IPS-NIHi7 (cell line): Measurements from ENCODE around the gene MLST8.

ENCODE experiments used
- DNase-seq: peaks from one replicate; pipeline ENCODE4 v3.0.0; 2012; ENCODE audit warnings: mixed read lengths; ENCODE audit errors: extremely low spot score

The MLST8 gene

GRCh38 chr16:2208308-2208707, 3.1 kb downstream of the MLST8 start:
- DNase-seq, result no peak

DNA sequence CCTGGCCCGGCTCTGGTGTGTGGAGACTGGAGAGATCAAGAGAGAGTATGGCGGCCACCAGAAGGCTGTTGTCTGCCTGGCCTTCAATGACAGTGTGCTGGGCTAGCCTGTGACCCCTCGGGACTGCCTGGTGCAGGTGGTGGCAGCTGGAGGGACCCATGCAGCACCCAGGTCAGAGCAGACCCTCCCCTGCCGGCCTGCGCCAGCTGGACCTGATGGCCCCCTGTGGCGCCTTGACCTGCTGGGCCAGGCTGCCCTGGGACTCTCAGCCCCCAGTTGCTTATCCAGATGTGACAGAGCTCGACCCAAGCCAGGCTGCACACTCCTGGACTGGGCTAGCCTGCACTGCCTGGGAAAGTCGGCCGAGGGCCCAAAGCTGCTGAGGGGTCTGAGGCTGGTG, 3.5 kb downstream of the MLST8 start:
- no peak for DNase-seq

DNA sequence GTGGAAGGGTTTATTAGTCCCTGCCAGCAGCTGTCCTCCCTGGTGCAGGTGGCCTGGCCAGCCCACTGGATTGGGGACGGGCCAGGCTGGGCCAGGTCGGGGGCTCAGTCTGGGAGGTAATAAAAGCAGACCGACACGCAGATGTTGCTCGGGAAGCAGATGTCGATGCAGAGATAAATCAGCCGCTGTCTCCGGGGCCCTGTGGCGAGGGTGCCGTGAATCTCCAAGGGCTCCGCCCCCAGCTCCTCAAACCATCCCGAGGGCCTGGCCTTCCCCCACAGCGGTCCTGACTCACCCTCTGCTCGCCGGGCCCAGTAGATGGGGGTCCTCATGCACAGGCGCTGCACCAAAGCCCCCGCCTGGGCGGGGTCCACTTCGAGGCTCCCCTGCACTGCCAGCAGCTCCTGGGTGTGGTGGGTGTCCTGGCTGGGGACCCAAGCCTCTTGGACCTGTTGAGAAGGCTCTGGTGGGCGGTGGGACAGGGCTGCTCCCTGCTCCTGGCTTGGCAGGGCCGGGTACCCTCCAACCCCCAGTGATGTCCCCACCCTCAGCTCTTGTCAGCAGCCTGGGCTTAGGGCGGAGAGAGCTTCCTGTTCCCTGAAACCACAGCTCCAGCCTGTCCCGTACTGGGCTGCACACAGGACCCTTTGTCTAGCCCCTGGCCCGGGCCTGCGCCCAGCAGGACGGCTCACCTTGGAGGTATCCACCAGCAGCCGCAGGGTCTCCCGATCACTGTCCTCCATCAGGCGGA, 4.2 kb downstream of the MLST8 start:
- DNase-seq, result no peak

GRCh38 chr16:2210009-2210332, 4.7 kb downstream of the MLST8 start:
- DNase-seq, result no peak

DNA sequence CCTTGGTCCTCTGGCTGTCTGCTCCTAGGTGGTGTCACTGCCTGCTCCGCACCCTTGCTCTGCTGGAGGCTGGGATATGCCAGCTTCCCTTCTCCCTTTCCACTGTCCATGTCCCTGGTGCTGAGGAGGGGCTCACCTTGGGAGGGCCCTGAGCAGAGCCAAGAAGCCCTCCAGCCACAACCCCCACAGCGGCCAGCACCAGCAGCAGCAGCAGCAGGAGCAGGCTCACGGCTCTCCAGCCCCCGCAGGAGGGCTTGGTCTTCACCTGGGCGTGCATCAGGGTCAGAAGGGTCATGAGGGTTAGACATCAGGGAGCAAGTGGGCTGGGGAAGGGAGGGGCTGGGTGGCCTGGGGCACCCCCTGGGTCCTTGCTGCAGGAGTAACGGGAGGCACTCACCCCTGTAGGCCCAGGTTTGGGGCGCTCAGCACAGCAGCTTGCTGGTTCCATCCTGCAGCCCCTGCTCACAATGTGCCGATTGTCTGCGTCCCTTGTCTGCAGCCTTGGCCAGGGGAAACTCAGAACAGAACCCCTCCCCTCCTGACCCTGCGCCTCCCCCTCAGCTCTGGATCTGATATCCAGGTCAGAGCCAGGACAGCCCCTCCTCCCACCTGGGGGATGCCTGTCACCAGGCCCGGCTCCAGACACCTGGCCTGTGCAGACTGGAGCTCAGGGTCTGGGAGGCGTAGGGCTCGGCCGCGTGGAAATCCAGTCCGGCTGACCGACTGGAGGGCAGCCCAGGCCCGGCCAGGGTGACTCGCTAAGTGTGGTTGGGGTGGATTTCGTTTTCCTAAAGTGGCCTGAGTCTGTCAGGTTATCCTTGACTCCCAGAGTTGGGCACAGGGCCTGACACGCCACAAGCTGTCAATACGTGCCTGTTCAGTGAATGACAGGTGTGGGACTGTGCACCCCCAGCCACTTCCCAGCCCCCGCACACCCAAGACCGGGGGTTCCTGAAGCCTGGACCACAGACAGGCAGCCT, 5.4 kb downstream of the MLST8 start, which contains the start of gene BRICD5:
Gene BRICD5, minus strand, starts transcription at position 478 of the 980 bp plus-strand sequence. Its CDS starts 30 bp downstream, at position 448.
- no peak for DNase-seq

DNA sequence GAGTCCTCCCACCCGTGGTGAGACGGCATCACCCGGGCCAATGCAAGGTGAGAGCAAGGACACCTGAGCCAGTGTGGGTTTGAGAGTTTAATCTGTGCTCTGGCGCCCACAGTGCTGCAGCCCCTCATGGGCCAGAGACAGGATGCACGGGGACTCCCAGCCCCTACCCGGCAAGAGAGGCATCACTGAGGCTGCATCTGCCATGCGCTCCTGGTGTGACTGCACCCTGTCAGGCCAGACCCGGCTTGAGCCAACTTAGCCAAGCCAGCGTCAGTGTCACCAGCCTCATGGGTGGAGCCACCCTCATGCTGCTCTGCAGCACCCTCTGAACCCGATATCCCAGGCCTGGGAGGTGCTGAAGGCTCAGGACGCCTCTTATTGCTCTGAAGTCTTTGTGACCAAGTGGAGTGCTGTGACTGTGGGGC, 6.7 kb downstream of the MLST8 start:
- DNase-seq, result no peak

DNA sequence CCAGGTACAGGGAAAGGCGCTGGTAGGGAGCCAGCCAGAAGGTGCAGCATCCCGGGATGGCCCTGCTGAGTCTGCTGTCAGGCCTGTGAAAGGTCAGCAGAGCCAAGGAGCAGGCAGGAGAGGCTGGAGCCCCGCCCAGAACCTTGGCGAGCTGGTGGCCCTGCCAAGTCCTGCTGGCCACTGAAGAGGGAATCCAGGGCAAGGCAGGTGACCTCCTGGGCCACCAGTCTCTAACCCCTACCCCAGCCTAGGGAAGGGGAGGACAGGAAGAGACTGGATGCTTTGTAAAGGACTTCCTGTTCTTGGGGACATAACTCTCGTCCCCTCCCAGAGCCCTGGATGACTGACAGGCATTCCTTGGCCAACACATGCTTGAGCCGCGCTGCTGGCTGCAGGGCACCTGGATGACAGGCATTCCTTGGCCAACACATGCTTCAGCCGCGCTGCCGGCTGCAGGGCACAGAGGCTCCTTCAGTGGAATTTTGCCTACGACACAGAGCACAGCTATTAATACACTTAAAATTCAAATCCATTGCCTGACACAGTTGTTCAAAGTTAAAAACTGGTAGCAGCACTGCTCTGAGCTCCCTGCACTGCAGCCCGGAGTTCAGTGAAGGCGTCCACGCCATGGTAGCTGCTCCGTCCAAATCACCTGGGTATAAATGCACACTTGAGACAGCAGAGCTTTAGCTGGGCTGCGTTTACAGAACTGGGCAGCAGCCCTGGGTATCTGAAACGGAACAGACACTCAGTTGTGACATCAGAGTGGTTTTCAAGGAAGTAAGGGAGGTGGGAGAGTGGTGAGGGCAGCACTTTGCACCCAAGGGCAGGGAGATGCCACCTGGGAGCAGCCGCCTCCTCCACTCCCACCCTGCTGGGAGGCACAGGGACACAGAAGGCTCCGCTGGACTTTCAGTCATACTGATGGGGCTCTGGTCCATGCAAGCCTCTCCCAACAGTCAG, 7.4 kb downstream of the MLST8 start:
- DNase-seq, result no peak

DNA sequence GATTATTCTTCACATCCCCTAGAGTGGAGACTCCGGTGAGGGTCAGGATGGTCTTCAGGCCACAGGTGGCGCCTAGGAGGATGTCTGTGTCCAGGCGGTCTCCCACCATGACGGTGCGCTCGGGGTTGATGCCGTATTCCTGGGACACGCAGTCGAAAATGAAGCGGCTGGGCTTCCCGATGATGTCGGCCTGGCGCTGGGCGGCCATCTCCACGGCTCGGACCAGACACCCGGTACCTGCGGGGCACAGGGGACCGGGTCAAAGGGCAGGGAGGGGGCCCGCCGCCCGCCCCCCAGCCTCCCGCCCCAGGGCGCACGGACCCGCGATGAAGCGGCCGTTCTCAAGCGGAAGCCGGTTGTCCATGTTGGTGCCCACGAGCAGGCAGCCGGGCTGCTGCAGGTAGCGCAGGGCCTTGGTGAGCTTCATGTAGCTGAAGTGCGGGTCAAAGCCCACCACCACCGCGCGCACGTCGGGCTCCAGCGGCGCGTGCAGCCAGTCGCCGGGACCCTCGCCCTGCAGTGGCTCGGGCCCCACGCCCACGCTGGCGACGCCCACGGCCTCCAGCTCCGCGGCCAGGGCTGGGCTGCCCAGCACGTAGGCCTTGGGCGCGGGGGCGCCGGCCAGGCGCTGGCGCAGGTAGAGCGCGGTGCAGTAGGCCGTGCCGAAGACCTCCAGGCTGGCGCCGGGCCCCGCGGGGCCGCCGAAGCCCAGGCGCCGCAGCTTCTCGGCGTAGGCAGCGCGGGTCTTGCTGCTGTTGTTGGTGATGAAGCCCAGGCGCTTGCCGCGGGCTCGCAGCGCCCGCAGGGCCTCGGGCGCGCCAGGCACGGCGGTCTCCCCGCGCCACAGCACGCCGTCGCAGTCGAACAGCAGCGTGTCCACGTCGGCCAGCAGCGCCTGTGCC, 8.8 kb downstream of the MLST8 start:
- DNase-seq, result no peak

DNA sequence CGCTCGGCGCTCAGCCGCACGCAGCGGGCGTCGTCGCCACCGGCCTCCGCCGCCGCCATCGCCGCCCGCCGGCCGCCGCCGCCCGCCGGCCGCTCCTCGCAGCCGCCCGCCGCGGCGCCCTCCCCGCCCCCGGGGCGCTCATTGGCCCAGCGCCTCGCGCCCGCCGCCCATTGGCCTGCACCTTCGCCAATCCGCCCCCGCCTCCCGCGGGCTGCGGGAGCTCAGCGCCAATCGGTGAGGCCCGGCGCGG, 9.4 kb downstream of the MLST8 start, which contains the start of gene PGP:
Gene PGP, minus strand, starts transcription at position 122 of the 250 bp plus-strand sequence. Its CDS starts 63 bp downstream, at position 59.
- no peak for DNase-seq

DNA sequence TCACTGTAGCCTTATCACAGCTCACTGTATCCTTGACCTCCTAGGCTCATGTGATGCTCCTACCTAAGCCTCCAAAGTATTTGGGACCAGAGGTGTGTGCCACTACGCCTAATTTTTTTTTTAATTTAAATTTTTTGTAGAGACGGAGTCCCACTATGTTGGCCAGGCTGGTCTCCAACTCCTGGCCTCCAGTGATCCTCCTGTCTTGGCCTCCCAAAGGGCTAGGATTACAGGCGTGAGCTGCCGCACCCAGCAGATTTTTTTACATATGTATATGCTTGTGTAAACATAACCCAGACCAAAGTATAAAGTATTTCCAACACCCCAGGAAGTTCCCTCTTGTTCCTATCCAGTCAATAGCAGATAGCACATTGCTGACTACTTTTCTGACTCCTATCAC, 11.1 kb downstream of the MLST8 start:
- DNase-seq, result no peak

DNA sequence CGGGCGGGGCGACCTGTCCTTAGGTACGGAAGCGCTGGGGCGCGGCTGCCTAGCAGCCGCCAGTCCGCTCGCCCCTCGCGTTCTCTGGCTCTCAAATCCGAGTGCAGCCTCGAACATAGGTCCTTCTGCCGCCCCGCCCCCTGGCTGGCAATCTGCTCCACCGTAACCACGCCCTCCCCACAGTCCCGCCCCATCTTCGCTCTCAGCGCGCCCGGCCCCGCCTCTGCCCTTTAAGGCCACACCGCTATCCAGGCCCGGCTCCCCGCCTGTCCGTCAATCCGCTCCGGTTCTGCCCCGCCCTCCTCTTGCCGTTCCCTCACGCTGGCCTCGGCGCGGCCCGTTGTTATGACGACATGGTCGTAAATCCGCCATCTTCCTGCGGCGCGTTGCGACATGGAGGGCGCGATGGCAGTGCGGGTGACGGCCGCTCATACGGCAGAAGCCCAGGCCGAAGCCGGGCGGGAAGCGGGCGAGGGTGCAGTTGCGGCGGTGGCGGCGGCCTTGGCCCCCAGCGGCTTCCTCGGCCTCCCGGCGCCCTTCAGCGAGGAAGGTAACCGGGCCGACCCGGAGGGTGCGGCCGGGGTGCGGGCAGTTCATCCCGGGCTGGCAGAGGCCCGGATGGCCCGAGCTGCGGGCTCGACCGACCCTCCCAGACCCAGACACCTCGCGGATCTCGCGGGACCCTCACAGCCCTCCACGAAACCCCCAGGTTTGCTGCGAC, 18.1 kb downstream of the MLST8 start, which contains the start of gene E4F1:
Gene E4F1, plus strand, starts transcription at position 371 of the 721 bp plus-strand sequence. Its CDS starts 23 bp downstream, at position 394.
- peak; percentile 99 for DNase-seq

- DNase-seq, result peak; percentile 57
Observed at GRCh38 chr16:2223942-2224486, 18.8 kb downstream of the MLST8 start.

DNA sequence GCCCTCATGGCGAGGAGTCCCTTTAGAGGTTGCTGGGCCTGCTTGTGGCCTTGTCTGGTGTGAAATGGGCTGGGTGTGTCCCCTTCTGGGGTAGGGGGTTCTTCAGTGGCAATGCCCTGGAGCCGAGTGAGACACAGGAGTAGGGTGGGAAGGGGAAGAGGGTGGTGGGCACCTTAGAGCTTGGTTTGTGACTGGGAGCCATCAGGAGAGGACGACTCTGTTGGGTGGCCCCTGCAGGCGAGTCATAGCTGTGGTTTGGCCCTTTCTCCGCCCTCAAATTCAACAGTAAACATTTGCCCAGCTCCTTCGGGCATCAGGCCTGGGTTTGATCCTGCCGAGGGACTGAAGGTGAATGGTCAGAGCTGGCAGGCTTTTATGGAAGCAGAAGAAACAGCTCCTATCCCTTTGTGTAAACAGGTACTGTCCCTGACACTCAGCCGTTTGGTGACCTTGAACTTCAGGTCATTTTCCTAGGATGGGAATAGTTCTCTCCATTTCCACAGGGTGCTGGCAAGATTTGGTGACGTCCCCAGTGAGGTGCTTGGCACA, 21.1 kb downstream of the MLST8 start:
- DNase-seq, result no peak

DNA sequence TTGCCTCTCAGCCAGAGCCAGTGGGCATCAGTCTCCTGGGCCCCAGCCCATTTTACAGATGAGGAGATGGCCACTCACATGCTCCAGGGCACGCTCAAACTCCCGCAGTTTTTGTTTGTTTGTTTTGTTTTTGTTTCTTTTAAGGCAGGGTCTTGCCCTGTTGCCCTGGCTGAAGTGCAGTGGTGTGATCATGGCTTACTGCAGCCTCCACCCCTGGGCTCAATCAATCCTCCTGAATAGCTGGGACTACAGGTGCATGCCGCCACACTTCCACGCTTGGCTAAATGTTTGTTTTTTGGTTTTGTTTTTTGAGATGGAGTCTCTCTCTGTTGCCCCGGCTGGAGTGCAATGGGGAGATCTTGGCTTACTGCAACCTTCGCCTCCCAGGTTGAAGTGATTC, 21.7 kb downstream of the MLST8 start:
- DNase-seq, result no peak

DNA sequence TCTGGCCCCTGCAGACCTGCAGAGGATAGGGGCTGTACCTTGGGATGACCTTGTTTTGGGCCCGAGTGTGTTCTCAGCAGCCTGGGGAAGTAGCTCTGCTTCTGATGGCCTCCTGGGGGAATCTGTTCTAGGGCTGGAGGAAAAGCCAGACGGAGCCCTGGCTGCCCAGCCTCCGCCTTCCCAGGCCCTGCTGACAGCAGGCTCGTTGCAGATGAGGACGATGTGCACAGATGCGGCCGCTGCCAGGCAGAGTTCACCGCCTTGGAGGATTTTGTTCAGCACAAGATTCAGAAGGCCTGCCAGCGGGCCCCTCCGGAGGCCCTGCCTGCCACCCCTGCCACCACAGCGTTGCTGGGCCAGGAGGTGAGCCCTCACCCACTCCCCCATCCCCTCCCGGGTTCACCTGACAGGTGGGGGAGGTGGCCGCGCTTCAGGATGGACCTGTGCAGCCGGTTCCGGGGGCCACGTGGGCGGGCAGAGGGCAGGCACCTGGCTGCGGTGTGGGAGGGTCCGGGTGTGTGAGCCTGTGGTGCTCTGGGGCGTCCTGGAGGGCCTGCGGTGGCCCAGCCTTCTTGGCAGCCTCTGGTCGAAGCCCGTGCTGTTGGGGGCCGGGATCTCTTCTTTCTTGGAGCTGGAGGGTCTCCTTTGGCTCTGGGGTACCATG, 23.0 kb downstream of the MLST8 start:
- no peak for DNase-seq

GRCh38 chr16:2229091-2229490, 23.8 kb downstream of the MLST8 start:
- DNase-seq, result no peak

- no peak for DNase-seq
Observed at GRCh38 chr16:2229632-2230250, 24.5 kb downstream of the MLST8 start.

DNA sequence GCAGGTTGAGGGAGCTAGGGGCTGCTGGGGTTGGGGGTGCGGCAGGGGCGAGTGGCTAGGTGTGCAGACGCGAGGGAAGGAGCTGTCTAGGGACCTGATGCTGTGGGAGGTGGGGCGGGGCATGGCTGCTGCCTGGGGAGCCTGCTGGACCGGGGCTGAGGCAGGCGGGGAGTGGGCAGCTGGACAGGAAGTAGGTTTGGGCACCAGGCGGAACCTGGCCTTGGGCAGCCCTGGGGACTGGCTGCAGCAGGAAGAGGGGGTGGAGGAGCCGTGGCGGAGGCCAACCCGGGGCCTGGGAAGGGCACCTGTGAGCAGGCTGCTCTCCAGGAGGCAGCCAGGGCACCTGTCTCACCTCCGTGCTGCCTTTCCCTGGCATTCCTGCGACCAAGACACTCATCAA, 25.1 kb downstream of the MLST8 start:
- DNase-seq, result no peak
